Fibroblast of mammary gland (primary cell): ENCODE results near the gene CAGE1.
"Not testable (repeated sequence)": the region's sequence is repeated elsewhere in the genome, so short reads cannot be mapped to it uniquely, and the experiment has no call there.

ENCODE experiments used
- DNase-seq: peaks from one replicate; pipeline ENCODE4 v3.0.0-alpha.2; 2010; ENCODE audit warnings: low read depth
- H3K4me3 ChIP-seq: 2 replicates; pipeline ENCODE4 v1.5.1; 2011; ENCODE audit warnings: low read depth, mild to moderate bottlenecking, low read length, moderate library complexity; ENCODE audit not compliant: control insufficient read depth
- CTCF ChIP-seq: conservative IDR thresholded peaks from 2 replicates; pipeline ENCODE4 v1.5.1; 2011; ENCODE audit warnings: low read depth, low read length, inconsistent platforms; ENCODE audit not compliant: control insufficient read depth, insufficient read depth

Gene CAGE1

DNA sequence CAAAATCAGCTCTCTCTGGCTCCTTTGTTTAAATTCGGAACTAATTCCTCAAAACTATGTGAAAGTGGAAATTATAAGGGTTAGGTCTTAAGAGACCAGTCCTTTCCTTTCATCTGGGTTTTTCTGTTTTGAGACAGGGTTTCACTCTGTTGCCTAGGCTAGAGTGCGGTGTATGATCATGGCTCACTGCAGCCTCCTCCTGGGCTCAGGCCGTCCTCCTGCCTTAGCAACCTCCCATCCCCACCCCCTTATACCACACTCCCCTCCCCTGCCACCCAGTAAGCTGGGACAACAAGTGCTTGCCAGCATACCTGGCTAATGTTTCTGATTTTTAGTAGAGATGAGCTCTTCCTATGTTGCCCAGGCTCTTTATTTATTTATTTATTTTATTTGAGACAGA, 63.8 kb downstream of the CAGE1 start:
- H3K4me3 ChIP-seq, result no peak overlapping the region
- DNase-seq, result no peak
- TF ChIP-seq CTCF, result no peak

DNA sequence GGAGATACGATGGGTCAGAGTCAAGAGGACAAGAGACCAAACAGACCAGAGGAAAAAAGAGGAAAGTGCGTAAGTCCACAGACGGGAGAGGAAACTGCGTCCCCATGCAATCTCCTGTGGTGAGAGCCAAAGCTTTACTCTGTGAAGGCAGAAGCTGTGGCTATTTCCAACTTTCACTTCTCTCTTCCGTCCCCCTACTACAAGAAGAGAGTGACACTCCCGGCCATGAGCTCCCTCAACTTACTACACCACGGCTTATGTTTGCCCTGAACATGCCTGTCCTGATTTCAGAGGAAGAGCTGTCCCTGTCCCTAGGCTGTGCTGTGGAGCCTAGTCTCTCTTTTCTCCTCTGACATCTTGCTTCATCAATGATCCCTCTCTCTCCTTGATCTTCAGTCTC, 65.0 kb downstream of the CAGE1 start:
- no peak overlapping the region for H3K4me3 ChIP-seq
- no peak for DNase-seq
- TF ChIP-seq CTCF, result no peak

GRCh38 chr6:7323074-7323473, 66.5 kb downstream of the CAGE1 start:
- TF ChIP-seq CTCF, result no peak
- no peak overlapping the region for H3K4me3 ChIP-seq
- no peak for DNase-seq

DNA sequence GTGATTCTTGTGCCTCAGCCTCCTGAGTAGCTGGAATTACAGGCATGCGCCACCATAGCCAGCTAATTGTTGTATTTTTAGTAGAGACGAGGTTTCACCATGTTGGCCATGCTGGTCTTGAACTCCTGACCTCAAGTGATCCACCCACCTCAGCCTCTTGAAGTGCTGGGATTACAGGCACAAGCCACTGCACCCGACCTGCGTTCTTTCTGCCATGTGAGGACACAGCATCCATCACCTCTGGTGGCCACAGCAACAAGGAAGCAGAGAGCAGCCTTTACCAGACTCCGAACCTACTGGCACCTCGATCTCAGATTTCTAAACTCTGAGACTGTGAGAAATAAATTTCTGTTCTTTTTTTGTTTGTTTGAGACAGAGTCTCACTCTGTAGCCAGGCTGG, 67.7 kb downstream of the CAGE1 start:
- not testable (repeated sequence) for H3K4me3 ChIP-seq, DNase-seq

GRCh38 chr6:7319406-7319805, 70.1 kb downstream of the CAGE1 start:
- H3K4me3 ChIP-seq, DNase-seq: not testable (repeated sequence)

DNA sequence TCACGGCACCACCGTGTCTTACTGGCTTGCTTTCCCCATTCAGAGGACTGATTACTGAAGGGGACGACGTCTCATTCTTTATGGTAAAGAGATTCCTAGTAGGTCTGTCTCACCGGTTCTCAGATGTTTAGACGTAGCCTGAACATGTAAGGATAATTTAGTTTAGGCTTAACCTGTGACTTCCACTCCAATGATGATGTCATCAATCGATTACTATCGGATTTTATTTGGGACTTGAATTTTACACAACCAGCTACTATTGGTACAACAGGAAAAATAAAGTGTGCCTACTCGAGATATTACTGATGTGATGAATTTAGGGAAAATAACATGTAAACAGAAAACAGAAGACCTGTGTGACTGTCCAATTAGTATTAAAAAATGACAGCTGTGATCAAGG, 72.0 kb downstream of the CAGE1 start:
- no peak for TF ChIP-seq CTCF
- no peak for DNase-seq
- H3K4me3 ChIP-seq, result no peak overlapping the region

DNA sequence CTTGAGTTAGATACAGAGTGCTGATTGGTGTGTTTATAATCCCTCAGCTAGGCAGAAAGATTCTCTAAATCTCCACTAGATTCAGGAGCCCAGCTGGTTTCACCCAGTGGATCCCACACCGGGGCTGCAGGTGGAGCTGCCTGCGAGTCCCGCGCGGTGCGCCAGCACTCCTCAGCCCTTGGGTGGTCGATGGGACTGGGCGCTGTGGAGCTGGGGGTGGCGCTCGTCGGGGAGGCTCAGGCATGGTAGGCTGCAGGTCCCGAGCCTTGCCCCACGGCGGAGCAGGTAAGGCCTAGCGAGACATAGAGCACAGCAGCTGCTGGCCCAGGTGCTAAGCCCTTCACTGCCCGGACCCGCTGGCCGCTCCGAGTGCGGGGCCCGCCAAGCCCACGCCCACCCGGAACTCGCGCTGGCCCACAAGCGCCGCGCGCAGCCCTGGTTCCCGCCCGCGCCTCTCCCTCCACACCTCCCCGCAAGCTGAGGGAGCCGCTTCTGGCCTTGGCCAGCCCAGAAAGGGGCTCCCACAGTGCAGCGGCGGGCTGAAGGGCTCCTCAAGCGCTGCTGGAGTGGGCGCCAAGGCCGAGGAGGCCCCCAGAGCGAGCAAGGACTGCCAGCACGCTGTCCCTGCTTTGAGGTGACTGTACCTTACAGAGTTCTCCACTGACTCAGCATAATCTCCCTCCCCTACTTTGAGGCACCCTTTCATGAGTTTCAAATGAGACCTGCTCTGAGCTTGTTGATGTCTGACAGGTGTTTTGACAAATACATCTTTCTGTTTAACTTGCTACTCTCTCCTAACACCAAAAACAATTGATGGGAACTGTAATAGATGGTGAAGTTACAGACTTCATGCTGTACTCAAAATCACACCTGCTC, 72.6 kb downstream of the CAGE1 start:
- DNase-seq, result no peak
- no peak for TF ChIP-seq CTCF
- H3K4me3 ChIP-seq, result no peak overlapping the region

DNA sequence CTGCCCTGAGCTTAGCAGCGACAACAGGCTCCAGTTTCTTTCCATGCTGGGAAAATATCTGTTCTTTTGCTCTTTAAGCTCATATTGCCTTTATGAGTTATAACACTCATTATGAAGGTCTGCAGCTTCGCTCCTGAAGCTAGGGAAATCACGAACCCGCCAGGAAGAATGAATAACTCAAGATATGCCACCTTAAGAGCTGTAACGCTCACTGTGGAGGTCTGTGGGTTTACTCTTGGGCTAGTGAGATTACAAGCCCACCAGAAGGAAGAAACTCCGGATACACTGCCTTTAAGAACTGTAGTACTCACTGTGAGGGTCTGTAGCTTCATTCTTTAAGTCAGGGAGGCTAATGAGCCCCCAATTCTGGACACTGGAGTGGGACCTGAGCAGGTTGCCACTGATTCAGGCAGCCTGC, 73.6 kb downstream of the CAGE1 start:
- no peak for TF ChIP-seq CTCF
- no peak for DNase-seq
- no peak overlapping the region for H3K4me3 ChIP-seq

DNA sequence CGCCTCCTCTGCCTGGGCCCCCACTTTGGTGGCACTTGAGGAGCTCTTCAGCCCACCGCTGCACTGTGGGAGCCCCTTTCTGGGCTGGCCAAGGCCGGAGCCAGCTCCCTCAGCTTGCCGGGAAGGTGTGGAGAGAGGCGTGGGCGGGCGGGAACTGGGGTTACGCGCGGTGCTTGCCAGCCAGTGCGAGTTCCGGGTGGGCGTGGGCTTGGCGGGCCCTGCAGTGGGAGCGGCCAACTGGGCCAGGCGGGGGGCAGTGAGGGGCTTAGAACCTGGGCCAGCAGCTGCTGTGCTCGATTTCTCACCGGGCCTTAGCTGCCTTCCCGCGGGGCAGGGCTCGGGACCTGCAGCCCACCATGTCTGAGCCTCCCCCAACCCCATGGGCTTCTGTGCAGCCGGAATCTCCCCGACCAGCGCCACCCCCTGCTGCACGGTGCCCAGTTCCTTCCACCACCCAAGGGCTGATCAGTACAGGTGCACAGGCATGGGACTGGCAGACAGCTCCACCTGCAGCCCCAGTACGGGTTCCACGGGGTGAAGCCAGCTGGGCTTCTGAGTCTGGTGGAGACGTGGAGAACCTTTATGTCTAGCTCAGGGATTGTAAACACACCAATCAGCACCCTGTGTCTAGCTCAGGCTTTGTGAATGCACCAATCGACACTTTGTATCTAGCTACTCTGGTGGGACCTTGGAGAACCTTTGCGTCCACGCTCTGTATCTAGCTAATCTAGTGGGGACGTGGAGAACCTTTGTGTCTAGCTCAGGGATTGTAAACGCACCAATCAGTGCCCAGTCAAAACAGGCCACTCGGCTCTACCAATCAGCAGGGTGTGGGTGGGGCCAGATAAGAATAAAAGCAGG, 74.2 kb downstream of the CAGE1 start:
- DNase-seq, H3K4me3 ChIP-seq: not testable (repeated sequence)
